ENCODE data around the gene MAST4. TPM values are rescaled to one million over a fixed set of nuclear protein-coding genes. Genes with fewer than 3 reads are reported as not detected.

MAST4 gene
- total and polyA plus RNA-seq, 2 donors (not counting 1 experiment from before 2014, with no cell fraction given): 7.0 to 15.2 TPM

- no peaks in the 10 kb centered on the region for H3K79me2 ChIP-seq (ENCODE audit: control insufficient read depth, insufficient read depth, low read length)
- no peaks in the 10 kb centered on the region for H3K4me1 ChIP-seq (ENCODE audit: control insufficient read depth, extremely low read depth, insufficient read depth, low read length)
- TF ChIP-seq CTCF (conservative IDR thresholded peaks at IDR 0.05 in 1 of 2, IDR thresholded peaks at IDR 0.05 in 1 of 2; ENCODE audit: low read depth in 1 of 2, low read length in 2 of 2) (no peak), EZH2 (IDR thresholded peaks at IDR 0.05; ENCODE audit: low read length, missing control alignments) (no peak)
- no peak overlapping the region for H3K4me2 ChIP-seq (ENCODE audit: extremely low read depth, insufficient read depth, low read length)
- H3K27me3 ChIP-seq (ENCODE audit: control insufficient read depth, insufficient read depth, low read length): no peaks in the 10 kb centered on the region
- H2AFZ ChIP-seq (ENCODE audit: low read length): no peak overlapping the region
- no peaks in the 10 kb centered on the region for H3K36me3 ChIP-seq (ENCODE audit: control insufficient read depth, insufficient read depth, low read length)
- no peaks in the 10 kb centered on the region for H3K9me3 ChIP-seq (ENCODE audit: control insufficient read depth, insufficient read depth, low read depth, low read length)
- no peak overlapping the region for H3K4me3 ChIP-seq (replicated peaks in 1 of 4; ENCODE audit: control extremely low read depth in 1 of 4, insufficient read depth in 1 of 4, low read depth in 3 of 4, low read length in 4 of 4)
- H4K20me1 ChIP-seq (ENCODE audit: control insufficient read depth, extremely low read depth, insufficient read depth, low read length): no peaks in the 10 kb centered on the region
- H3K9ac ChIP-seq (ENCODE audit: insufficient read depth, low read length): no peak overlapping the region
- no peak for DNase-seq (ENCODE audit: low read depth in 2 of 2)
- H3K27ac ChIP-seq (ENCODE audit: insufficient read depth, low read length): no peak overlapping the region
Measured at GRCh38 chr5:66615894-66616293, 19.7 kb downstream of the MAST4 start.

- DNase-seq (ENCODE audit: low read depth in 2 of 2): no peak
- Histone ChIP-seq H3K27ac (ENCODE audit: insufficient read depth, low read length) (no peak overlapping the region), H3K4me3 (replicated peaks in 1 of 4; ENCODE audit: control extremely low read depth in 1 of 4, insufficient read depth in 1 of 4, low read depth in 3 of 4, low read length in 4 of 4) (no peak overlapping the region), H2AFZ (ENCODE audit: low read length) (no peak overlapping the region), H3K79me2 (ENCODE audit: control insufficient read depth, insufficient read depth, low read length) (no peaks in the 10 kb centered on the region), H3K9me3 (ENCODE audit: control insufficient read depth, insufficient read depth, low read depth, low read length) (no peaks in the 10 kb centered on the region), H3K27me3 (ENCODE audit: control insufficient read depth, insufficient read depth, low read length) (no peaks in the 10 kb centered on the region), H4K20me1 (ENCODE audit: control insufficient read depth, extremely low read depth, insufficient read depth, low read length) (no peaks in the 10 kb centered on the region), H3K4me1 (ENCODE audit: control insufficient read depth, extremely low read depth, insufficient read depth, low read length) (no peaks in the 10 kb centered on the region), H3K4me2 (ENCODE audit: extremely low read depth, insufficient read depth, low read length) (no peak overlapping the region), H3K9ac (ENCODE audit: insufficient read depth, low read length) (no peak overlapping the region), H3K36me3 (ENCODE audit: control insufficient read depth, insufficient read depth, low read length) (no peaks in the 10 kb centered on the region)
- TF ChIP-seq CTCF (conservative IDR thresholded peaks at IDR 0.05 in 1 of 2, IDR thresholded peaks at IDR 0.05 in 1 of 2; ENCODE audit: low read depth in 1 of 2, low read length in 2 of 2) (no peak), EZH2 (IDR thresholded peaks at IDR 0.05; ENCODE audit: low read length, missing control alignments) (no peak)
Measured at GRCh38 chr5:66616520-66617225, 20.5 kb downstream of the MAST4 start.

GRCh38 chr5:66617226-66617861 lies 21.2 kb downstream of the MAST4 start:
- no peak overlapping the region for H3K9ac ChIP-seq (ENCODE audit: insufficient read depth, low read length)
- no peaks in the 10 kb centered on the region for H3K79me2 ChIP-seq (ENCODE audit: control insufficient read depth, insufficient read depth, low read length)
- peaks cover 2% of the 10 kb centered on the region for H3K27me3 ChIP-seq (ENCODE audit: control insufficient read depth, insufficient read depth, low read length)
- no peaks in the 10 kb centered on the region for H3K4me1 ChIP-seq (ENCODE audit: control insufficient read depth, extremely low read depth, insufficient read depth, low read length)
- no peak overlapping the region for H3K4me3 ChIP-seq (replicated peaks in 1 of 4; ENCODE audit: control extremely low read depth in 1 of 4, insufficient read depth in 1 of 4, low read depth in 3 of 4, low read length in 4 of 4)
- no peak for DNase-seq (ENCODE audit: low read depth in 2 of 2)
- no peaks in the 10 kb centered on the region for H3K36me3 ChIP-seq (ENCODE audit: control insufficient read depth, insufficient read depth, low read length)
- TF ChIP-seq EZH2 (IDR thresholded peaks at IDR 0.05; ENCODE audit: low read length, missing control alignments) (no peak), CTCF (conservative IDR thresholded peaks at IDR 0.05 in 1 of 2, IDR thresholded peaks at IDR 0.05 in 1 of 2; ENCODE audit: low read depth in 1 of 2, low read length in 2 of 2) (no peak)
- H3K27ac ChIP-seq (ENCODE audit: insufficient read depth, low read length): no peak overlapping the region
- no peaks in the 10 kb centered on the region for H3K9me3 ChIP-seq (ENCODE audit: control insufficient read depth, insufficient read depth, low read depth, low read length)
- no peaks in the 10 kb centered on the region for H4K20me1 ChIP-seq (ENCODE audit: control insufficient read depth, extremely low read depth, insufficient read depth, low read length)
- no peak overlapping the region for H3K4me2 ChIP-seq (ENCODE audit: extremely low read depth, insufficient read depth, low read length)
- no peak overlapping the region for H2AFZ ChIP-seq (ENCODE audit: low read length)

Measured in fibroblast of lung (primary cell).